Small intestine (tissue), 16 donors: ENCODE measurements around the gene LCE4A. TPM values are rescaled to one million over a fixed set of nuclear protein-coding genes. Genes with fewer than 3 reads are reported as not detected.
A peak's percentile ranks its signal among the peaks of the same experiment; 100 is the strongest.
"Not testable (repeated sequence)": the region's sequence is repeated elsewhere in the genome, so short reads cannot be mapped to it uniquely, and the experiment has no call there.

ENCODE experiments used
- DNase-seq, 2 donors: peaks; one replicate each; pipeline versions ENCODE4 v3.0.0 to v3.0.0-alpha.2; 2013
- FAIRE-seq: peaks from 2 replicates; lab custom pipeline; 2012; peaks lifted over from hg19 to GRCh38; lab: Jason Lieb, UNC
- H3K27ac ChIP-seq, 3 donors: one replicate each; pipeline ENCODE4 v1.5.1; 2013; ENCODE audit warnings: low read length in 2 of 3, mild to moderate bottlenecking in 2 of 3, control low read depth in 1 of 3, inconsistent platforms in 1 of 3, low read depth in 1 of 3, moderate library complexity in 1 of 3
- H3K27me3 ChIP-seq, 3 donors: one replicate each; pipeline ENCODE4 v1.6.1; 2013; ENCODE audit warnings: low read length in 3 of 3, inconsistent platforms in 1 of 3; ENCODE audit not compliant: control insufficient read depth in 3 of 3, insufficient read depth in 3 of 3
- H3K36me3 ChIP-seq, 3 donors: one replicate each; pipeline ENCODE4 v1.6.1; 2013; ENCODE audit warnings: low read length in 3 of 3, inconsistent platforms in 1 of 3, low read depth in 1 of 3, mild to moderate bottlenecking in 1 of 3, moderate library complexity in 1 of 3; ENCODE audit not compliant: control insufficient read depth in 3 of 3, insufficient read depth in 2 of 3
- H3K4me1 ChIP-seq, 3 donors: one replicate each; pipeline ENCODE4 v1.6.1; 2013; ENCODE audit warnings: low read length in 2 of 3, inconsistent platforms in 1 of 3, low read depth in 1 of 3, mild to moderate bottlenecking in 1 of 3, moderate library complexity in 1 of 3; ENCODE audit not compliant: control insufficient read depth in 3 of 3, insufficient read depth in 2 of 3
- H3K4me3 ChIP-seq, 3 donors: one replicate each; pipeline ENCODE4 v1.5.1; 2013; ENCODE audit warnings: low read length in 3 of 3, control low read depth in 1 of 3, inconsistent platforms in 1 of 3, low read depth in 1 of 3, mild to moderate bottlenecking in 1 of 3, moderate library complexity in 1 of 3
- H3K9me3 ChIP-seq, 2 donors: one replicate each; pipeline ENCODE4 v1.6.1; 2013; ENCODE audit warnings: low read depth in 1 of 2, low read length in 1 of 2; ENCODE audit not compliant: control insufficient read depth in 2 of 2, insufficient read depth in 1 of 2
- WGBS, 3 donors: extraction: QIAGEN DNeasy Blood & Tissue Kit; methylation state at CpG; one replicate each; pipeline ENCODE4 v1.1.7; 2013; 5-methylcytosine and 5-hydroxymethylcytosine counted together
- long read RNA-seq, 10 donors: transcript quantifications; one replicate each; lab custom pipeline, GENCODE V29; 2026
- polyA plus RNA-seq, 4 donors: library from polyadenylated mRNA; stranded (reverse) in 3 of 4; unstranded in 1 of 4; fragments of 200-250 nt in 3 of 4; fragments of 120-200 nt in 1 of 4; gene quantifications; one replicate each; pipeline versions ENCODE4 v1.2.1 to v1.2.3, GENCODE V29; 2013
- donor health status: healthy with polysubstance abuse.
- donor health status: control.
- donor health status: control.
- donor health status: Bipolar disorder and iron deficiency.
- donor health status: healthy.

The LCE4A gene, protein sequence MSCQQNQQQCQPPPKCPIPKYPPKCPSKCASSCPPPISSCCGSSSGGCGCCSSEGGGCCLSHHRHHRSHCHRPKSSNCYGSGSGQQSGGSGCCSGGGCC
- not detected for polyA plus RNA-seq
- long read RNA-seq, donor 1, result 0 reads
- long read RNA-seq, donor 2, result 0 reads
- long read RNA-seq, donor 3, result 0 reads
- long read RNA-seq, donor 4, result 0 reads
- long read RNA-seq, donor 5, result 0 reads
- long read RNA-seq, donor 6, result 0 reads
- long read RNA-seq, donor 7, result 0 reads
- long read RNA-seq, donor 8, result 0 reads
- long read RNA-seq, donor 9, result 0 reads
- long read RNA-seq, donor 10, result 0 reads

DNA sequence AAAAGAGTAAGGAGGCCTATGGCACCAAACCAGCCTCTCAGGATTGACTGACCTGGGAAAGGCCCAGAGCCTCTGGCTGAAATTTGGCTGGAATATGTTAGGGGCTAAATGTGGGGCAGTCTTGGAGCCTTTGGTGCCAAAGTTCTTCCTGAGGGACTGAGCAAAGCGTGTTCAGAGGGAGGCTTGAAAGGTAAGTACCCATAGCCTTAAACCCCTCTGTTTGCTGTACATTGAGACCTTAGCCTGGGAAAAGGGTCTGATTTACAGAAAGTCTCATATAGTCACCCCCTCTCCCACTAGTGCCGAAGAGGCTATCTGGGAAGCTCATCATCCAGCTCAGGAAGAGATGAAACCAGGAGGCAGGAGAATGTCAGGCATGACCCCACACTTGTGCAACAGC, at the start of gene LCE4A:
TSS of gene LCE4A (plus strand) at position 301 of the 400 bp plus-strand sequence. CDS start 916 bp downstream, outside the sequence.
- FAIRE-seq (no peak), DNase-seq (no peak)
- WGBS, 3 donors, result 74 to 84% (median 75%) methylated on average over 2 of the region's 2 CpGs
- no peaks in the 10 kb centered on the region for H3K36me3 ChIP-seq
- H3K27me3 ChIP-seq, result no peaks in the 10 kb centered on the region
- H3K4me3 ChIP-seq, result no peak within 1 kb of the TSS
- no peaks in the 10 kb centered on the region for H3K9me3 ChIP-seq
- no peak within 1 kb of the TSS for H3K27ac ChIP-seq
- no peaks in the 10 kb centered on the region for H3K4me1 ChIP-seq

DNA sequence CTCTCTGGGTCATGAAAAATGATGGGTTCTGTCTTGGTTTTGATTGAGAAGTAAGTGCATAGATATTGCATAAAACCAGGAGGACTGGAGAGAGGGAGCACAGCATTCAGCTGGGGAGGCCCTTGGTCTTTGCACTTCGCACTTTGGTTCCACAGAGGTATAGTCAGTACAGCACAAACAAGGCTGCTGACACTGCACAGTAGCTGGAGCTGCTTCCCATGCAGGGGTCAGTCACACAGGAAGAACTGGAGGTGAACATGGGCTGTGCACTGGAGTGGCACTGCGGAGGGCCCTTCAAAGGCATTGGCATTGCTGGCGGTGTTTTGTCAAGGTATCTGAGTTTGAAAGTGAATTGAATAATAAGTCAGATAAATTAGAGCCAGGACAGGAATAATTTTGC, 49.3 kb upstream of the LCE4A start:
- H3K9me3 ChIP-seq, result no peaks in the 10 kb centered on the region
- DNase-seq (peak in 1 of 2 donors; percentile 50), FAIRE-seq (no peak)
- no peaks in the 10 kb centered on the region for H3K4me1 ChIP-seq
- H3K4me3 ChIP-seq, result no peak overlapping the region
- peaks cover 0 to 4% (median 0%) of the 10 kb centered on the region in 3 donors for H3K27me3 ChIP-seq
- 77 to 90% (median 86%) methylated on average over 3 of the region's 3 CpGs for WGBS, 3 donors
- H3K27ac ChIP-seq, result no peak overlapping the region
- no peaks in the 10 kb centered on the region for H3K36me3 ChIP-seq

DNA sequence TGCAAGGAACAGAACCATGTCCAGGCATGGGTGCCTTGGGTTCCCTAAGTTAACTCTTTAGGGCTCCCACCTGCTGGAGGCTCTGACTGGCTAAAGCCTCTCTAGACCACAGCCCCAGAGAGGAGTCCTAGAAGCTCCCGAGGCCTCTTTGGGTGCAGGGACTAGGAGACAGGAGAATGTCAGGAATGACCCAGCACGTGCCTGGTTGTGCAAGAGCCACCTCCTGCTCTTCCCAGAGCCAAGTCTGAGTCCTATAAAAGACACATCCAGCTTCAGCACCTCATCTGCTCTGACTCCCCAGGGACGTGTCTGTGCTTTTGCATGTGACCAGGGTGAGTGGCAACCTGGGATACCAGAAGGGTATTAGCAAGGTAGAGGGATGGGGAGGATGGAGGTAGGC, 44.9 kb upstream of the LCE4A start, which contains the start of gene LCE2D:
TSS of gene LCE2D (plus strand) at position 283 of the 400 bp plus-strand sequence. CDS start 726 bp downstream, outside the sequence.
- 47 to 54% (median 48%) methylated on average over 3 of the region's 3 CpGs for WGBS, 3 donors
- DNase-seq, result no peak
- no peak within 1 kb of the TSS for H3K27ac ChIP-seq
- no peaks in the 10 kb centered on the region for H3K27me3 ChIP-seq
- FAIRE-seq, result no peak
- no peak within 1 kb of the TSS for H3K4me3 ChIP-seq
- H3K36me3 ChIP-seq, result no peaks in the 10 kb centered on the region
- H3K4me1 ChIP-seq, result no peaks in the 10 kb centered on the region
- no peaks in the 10 kb centered on the region for H3K9me3 ChIP-seq

DNA sequence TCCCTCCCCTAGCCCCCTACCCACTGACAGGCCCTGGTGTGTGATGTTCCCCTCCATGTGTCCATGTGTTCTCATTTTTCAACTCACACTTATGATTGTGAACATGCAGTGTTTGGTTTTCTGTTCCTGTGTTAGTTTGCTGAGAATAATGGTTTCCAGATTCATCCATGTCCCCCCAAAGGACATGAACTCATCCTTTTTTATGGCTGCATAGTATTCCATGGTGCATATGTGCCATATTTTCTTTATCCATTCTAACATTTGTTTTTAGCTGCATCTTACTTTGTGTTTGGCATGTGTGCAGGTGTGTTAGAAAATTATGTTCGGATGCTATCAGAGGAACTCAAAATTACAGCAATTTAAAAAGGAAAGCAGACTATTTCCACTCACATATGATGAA, 41.8 kb upstream of the LCE4A start:
- H3K27me3 ChIP-seq, H3K4me3 ChIP-seq, H3K36me3 ChIP-seq, FAIRE-seq, DNase-seq, H3K4me1 ChIP-seq, H3K9me3 ChIP-seq, H3K27ac ChIP-seq: not testable (repeated sequence)
- 88 to 94% (median 94%) methylated on average over 1 of the region's 1 CpG for WGBS, 3 donors

DNA sequence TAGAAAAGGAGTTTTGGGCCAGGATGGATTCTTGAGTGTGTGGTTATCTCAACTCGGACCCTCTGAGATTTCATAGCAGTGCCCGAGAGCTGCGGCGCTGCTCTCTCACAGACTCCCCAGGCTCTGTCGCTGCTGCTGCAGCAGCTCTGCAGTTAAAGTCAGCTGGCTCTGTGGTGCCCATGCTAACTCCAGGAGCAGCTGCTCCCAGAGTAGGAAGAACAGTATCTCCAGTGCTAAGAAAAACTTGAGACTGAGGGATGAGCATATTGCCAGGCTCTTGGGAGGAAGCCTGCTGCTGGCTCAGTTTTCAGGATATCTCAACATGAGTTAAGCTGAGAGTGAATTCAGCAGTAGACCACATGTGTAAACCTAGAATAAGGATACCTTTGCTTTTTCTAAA, 40.3 kb upstream of the LCE4A start:
- no peak overlapping the region for H3K4me3 ChIP-seq
- no peak overlapping the region for H3K27ac ChIP-seq
- no peak for DNase-seq
- H3K27me3 ChIP-seq, result no peaks in the 10 kb centered on the region
- H3K4me1 ChIP-seq, result no peaks in the 10 kb centered on the region
- no peaks in the 10 kb centered on the region for H3K36me3 ChIP-seq
- no peak for FAIRE-seq
- WGBS, 3 donors, result 84 to 93% (median 89%) methylated on average over 5 of the region's 5 CpGs
- H3K9me3 ChIP-seq, result no peaks in the 10 kb centered on the region

DNA sequence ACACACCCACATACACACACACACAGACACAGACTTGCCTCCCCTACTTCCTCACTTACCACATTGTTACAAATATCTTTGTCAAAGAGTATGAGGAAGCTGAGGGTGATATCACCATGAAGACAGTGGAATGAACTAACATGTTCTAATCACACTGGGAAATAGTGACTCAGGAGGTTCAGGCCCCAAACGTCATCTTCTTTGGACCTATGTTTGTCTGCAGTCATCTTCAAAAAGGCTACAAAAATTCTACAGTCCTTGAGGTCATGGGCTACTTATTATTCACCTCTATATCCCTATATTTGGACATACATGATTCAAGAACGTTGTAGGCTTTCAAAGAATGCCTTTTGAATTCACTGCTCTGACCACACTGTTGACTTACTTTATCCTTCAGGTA, 34.9 kb upstream of the LCE4A start:
- H3K27me3 ChIP-seq, result no peaks in the 10 kb centered on the region
- no peak for DNase-seq
- FAIRE-seq, result no peak
- H3K9me3 ChIP-seq, result no peaks in the 10 kb centered on the region
- H3K4me1 ChIP-seq, result no peaks in the 10 kb centered on the region
- WGBS, 3 donors, result 34 to 58% (median 39%) methylated on average over 2 of the region's 2 CpGs
- H3K27ac ChIP-seq, result no peak overlapping the region
- no peaks in the 10 kb centered on the region for H3K36me3 ChIP-seq
- no peak overlapping the region for H3K4me3 ChIP-seq

DNA sequence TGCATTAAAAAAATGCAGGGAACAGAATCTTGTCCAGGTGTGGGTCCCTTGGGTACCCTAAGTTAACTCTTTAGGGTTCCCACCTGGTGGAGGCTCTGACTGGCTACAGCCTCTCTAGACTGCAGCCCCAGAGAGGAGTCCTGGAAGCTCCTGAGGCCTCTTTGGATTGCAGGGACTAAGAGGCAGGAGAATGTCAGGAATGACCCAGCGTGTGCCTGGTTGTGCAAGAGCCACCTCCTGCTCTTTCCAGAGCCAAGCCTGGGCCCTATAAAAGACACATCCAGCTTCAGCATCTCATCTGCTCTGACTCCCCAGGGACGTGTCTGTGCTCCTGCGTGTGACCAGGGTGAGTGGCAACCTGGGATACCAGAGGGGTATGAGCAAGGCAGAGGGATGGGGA, 33.0 kb upstream of the LCE4A start, which contains the start of gene LCE2C:
TSS of gene LCE2C (plus strand) at position 297 of the 400 bp plus-strand sequence. CDS start 737 bp downstream, outside the sequence.
- FAIRE-seq, H3K9me3 ChIP-seq, H3K27ac ChIP-seq, H3K36me3 ChIP-seq, H3K4me3 ChIP-seq, H3K4me1 ChIP-seq, DNase-seq, H3K27me3 ChIP-seq: not testable (repeated sequence)
- WGBS, 3 donors, result 62 to 80% (median 79%) methylated on average over 3 of the region's 3 CpGs

DNA sequence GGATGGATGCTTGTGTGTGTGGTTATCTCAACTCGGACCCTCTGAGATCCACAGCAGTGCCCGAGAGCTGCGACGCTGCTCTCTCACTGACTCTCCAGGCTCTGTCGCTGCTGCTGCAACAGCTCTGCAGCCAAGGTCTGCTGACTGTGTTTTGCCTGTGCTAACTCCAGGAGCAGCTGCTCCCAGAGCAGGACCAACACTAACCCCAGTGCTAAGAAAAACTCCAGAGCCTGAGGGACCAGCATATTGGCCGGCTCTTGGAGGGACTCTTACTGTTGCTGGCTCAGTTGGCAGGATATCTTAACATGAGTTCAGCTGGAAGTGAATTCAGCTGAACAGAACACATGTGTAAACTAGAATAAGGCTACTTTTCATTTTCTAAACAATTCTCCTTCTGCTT, 28.5 kb upstream of the LCE4A start:
- Histone ChIP-seq H3K36me3 (no peaks in the 10 kb centered on the region), H3K27me3 (no peaks in the 10 kb centered on the region), H3K4me3 (no peak overlapping the region), H3K27ac (no peak overlapping the region), H3K4me1 (no peaks in the 10 kb centered on the region), H3K9me3 (no peaks in the 10 kb centered on the region)
- 51 to 63% (median 54%) methylated on average over 6 of the region's 6 CpGs for WGBS, 3 donors
- FAIRE-seq (no peak), DNase-seq (no peak)
